Left lung (tissue), 10 donors: ENCODE measurements around the gene FGGY. TPM values are rescaled to one million over a fixed set of nuclear protein-coding genes. Genes with fewer than 3 reads are reported as not detected.

ENCODE experiments used
- ATAC-seq: fragments of 200-7000 bp; cut with Tn5 transposase; one replicate; pipeline ENCODE4 v1.9.1; 2020; ENCODE audit warnings: moderate library complexity
- DNase-seq, 4 donors: peaks; one replicate each; pipeline ENCODE4 v3.0.0-alpha.2; 2013 to 2020
- H3K27ac ChIP-seq, 2 donors: fragments of 200-600 bp; sonication (generic) in 1 of 2; one replicate each; pipeline versions ENCODE4 v1.5.0 to v1.8.0; 2020 to 2021
- H3K27me3 ChIP-seq, 2 donors: fragments of 200-600 bp; sonication (generic) in 1 of 2; one replicate each; pipeline versions ENCODE4 v1.5.0 to v1.8.0; 2020 to 2021
- H3K36me3 ChIP-seq, 2 donors: fragments of 200-600 bp; sonication (generic) in 1 of 2; one replicate each; pipeline versions ENCODE4 v1.5.0 to v1.8.0; 2020 to 2021
- H3K4me1 ChIP-seq, 2 donors: fragments of 200-600 bp; one replicate each; pipeline ENCODE4 v1.8.0; 2021
- H3K4me3 ChIP-seq, 2 donors: fragments of 200-600 bp; sonication (generic) in 1 of 2; one replicate each; pipeline versions ENCODE4 v1.5.0 to v1.8.0; 2020 to 2021; ENCODE audit warnings: mild to moderate bottlenecking in 1 of 2
- H3K9me3 ChIP-seq, 2 donors: fragments of 200-600 bp; sonication (generic) in 1 of 2; one replicate each; pipeline versions ENCODE4 v1.5.0 to v1.8.0; 2020 to 2021
- intact Hi-C, 2 donors: fragments of 100-400 bp; cut with DNase I; formaldehyde crosslinking; loops; one replicate each; pipeline versions ENCODE4 v1.11.2 to v1.14.2; 2022
- polyA plus RNA-seq, 6 donors: library from polyadenylated mRNA; unstranded; fragments of 120-200 nt; gene quantifications; one replicate each; pipeline ENCODE4 v1.2.1, GENCODE V29; 2013; ENCODE audit not compliant: insufficient read length in 6 of 6
- total RNA-seq, 2 donors: library from RNA; stranded (reverse); fragmentation: NEBNext Ultra II Directional; extraction: Animal tissue kit (Norgen Biotek cat#: 25700); gene quantifications; one replicate each; pipeline ENCODE4 v1.2.1, GENCODE V29; 2021
- TF ChIP-seq, protein P1 (sequence below), 2 donors: fragments of 200-600 bp; sonication (generic) in 1 of 2; IDR thresholded peaks; one replicate each; pipeline versions ENCODE4 v1.5.0 to v1.8.0; 2021; ENCODE audit warnings: antibody characterized with exemption in 2 of 2
- donor health status: DM: no; HTN: yes; CAD: no.
- donor health status: DM: no; HTN: no; CAD: no.

FGGY gene
- total and polyA plus RNA-seq, 8 donors, result 13.5 to 22.7 (median 18.4) TPM

DNA sequence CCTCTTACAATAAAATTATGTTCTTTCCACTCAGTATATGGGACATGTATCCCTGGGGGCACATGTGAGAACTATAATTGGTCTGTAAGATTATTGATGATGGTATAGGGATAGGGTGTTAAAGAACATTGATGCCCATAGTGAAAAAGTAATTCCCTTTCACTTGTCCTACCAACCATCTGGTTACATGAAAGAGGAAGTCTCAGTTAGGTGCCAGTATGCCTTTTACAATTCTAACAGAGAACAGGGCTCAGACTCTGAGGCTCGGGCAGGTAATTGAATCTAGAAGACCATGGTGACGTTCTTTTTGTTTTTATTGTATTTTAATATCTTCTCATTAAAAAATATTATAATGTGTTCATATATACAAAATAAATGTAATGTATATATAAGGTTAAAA lies 113.6 kb downstream of the FGGY start:
- no peak overlapping the region for H3K27ac ChIP-seq
- peaks cover 0 to 21% of the 10 kb centered on the region in 2 donors for H3K4me1 ChIP-seq
- H3K9me3 ChIP-seq, result peaks cover 0 to 5% of the 10 kb centered on the region in 2 donors
- no peaks in the 10 kb centered on the region for H3K27me3 ChIP-seq
- no peak for DNase-seq
- H3K36me3 ChIP-seq, result no peaks in the 10 kb centered on the region
- intact Hi-C loops, result no loop called here
- TF ChIP-seq, protein P1, sequence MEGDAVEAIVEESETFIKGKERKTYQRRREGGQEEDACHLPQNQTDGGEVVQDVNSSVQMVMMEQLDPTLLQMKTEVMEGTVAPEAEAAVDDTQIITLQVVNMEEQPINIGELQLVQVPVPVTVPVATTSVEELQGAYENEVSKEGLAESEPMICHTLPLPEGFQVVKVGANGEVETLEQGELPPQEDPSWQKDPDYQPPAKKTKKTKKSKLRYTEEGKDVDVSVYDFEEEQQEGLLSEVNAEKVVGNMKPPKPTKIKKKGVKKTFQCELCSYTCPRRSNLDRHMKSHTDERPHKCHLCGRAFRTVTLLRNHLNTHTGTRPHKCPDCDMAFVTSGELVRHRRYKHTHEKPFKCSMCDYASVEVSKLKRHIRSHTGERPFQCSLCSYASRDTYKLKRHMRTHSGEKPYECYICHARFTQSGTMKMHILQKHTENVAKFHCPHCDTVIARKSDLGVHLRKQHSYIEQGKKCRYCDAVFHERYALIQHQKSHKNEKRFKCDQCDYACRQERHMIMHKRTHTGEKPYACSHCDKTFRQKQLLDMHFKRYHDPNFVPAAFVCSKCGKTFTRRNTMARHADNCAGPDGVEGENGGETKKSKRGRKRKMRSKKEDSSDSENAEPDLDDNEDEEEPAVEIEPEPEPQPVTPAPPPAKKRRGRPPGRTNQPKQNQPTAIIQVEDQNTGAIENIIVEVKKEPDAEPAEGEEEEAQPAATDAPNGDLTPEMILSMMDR (IDR thresholded peaks at IDR 0.05), result no peak
- H3K4me3 ChIP-seq, result no peak overlapping the region
- no peak for ATAC-seq

DNA sequence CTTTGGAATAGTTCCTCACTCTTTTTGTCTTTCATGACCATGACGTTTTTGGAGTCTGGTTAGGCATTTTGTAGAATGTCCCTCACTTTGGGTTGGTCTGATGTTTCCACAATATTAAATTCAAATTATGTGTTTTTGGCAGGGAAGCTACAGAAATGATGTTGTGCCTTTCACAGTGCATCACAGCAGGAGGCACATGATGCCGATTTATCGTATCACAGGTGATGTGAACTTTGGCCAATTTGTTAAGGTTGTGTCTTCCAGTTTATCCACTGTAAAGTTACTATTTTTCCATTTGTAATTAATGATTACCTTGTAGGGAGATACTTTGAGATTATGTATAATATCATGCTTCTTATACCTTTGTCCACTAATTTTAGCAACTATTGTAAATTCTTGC lies 114.3 kb downstream of the FGGY start:
- ATAC-seq (no peak), DNase-seq (no peak)
- Histone ChIP-seq H3K27me3 (no peaks in the 10 kb centered on the region), H3K36me3 (no peaks in the 10 kb centered on the region), H3K4me1 (peaks cover 0 to 21% of the 10 kb centered on the region in 2 donors), H3K9me3 (peaks cover 0 to 3% of the 10 kb centered on the region in 2 donors), H3K4me3 (no peak overlapping the region), H3K27ac (no peak overlapping the region)
- TF ChIP-seq, protein P1 (IDR thresholded peaks at IDR 0.05), result no peak
- intact Hi-C loops, result no loop called here

DNA sequence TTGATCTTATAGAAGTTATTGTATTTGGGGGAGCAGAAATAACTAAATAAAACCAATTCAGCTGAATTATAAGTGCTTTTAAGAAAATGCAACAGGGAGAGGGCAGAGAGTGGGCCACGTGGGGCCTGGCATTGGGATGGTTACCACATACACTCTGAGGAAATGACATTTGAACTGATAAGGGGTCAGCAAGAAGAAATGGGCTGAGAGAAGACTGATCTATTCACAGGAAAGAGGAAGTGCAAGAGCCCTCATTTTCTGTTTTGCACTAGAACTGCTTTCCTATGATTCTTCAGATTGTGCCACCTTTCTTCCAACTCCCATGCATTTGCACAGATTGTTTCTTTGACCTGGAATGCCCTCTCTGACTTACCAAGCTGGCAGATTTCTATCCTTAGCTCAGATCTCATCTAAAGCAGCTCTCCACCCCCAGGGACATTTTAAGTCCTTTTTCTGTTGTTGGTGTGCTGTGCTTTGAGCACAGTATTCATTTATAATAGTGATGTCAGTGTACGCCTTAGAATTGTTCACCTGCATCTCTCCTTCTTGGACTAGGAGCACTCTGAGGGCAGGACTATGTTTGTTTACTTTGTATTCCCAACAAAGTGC lies 115.9 kb downstream of the FGGY start:
- ATAC-seq, result no peak
- H3K4me3 ChIP-seq, result no peak overlapping the region
- intact Hi-C loops, result no loop called here
- TF ChIP-seq, protein P1 (IDR thresholded peaks at IDR 0.05), result no peak
- no peaks in the 10 kb centered on the region for H3K36me3 ChIP-seq
- no peaks in the 10 kb centered on the region for H3K9me3 ChIP-seq
- no peak for DNase-seq
- H3K4me1 ChIP-seq, result peaks cover 0 to 21% of the 10 kb centered on the region in 2 donors
- no peaks in the 10 kb centered on the region for H3K27me3 ChIP-seq
- no peak overlapping the region for H3K27ac ChIP-seq

DNA sequence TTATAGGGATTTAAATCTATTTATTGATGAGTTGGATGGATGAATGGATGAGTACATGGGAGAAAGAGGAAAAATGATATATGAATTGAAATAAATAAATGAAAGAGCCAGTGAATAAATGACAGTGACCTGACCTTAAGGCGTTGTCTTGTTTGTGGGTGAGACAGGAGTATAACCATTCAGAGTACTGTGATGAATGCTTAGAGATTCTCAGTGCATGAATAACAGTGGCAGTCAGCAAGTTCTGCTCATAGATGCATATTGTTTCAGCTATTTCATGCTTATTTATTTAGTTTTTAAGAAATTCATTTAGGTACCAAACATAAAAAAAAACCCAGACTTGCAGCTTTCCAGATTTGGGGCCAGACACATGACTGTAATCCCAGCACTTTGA lies 116.4 kb downstream of the FGGY start:
- Histone ChIP-seq H3K4me3 (no peak overlapping the region), H3K9me3 (no peaks in the 10 kb centered on the region), H3K27ac (no peak overlapping the region), H3K36me3 (no peaks in the 10 kb centered on the region), H3K27me3 (no peaks in the 10 kb centered on the region), H3K4me1 (peaks cover 0 to 21% of the 10 kb centered on the region in 2 donors)
- ATAC-seq, result no peak
- TF ChIP-seq, protein P1 (IDR thresholded peaks at IDR 0.05), result no peak
- intact Hi-C loops, result no loop called here
- no peak for DNase-seq

DNA sequence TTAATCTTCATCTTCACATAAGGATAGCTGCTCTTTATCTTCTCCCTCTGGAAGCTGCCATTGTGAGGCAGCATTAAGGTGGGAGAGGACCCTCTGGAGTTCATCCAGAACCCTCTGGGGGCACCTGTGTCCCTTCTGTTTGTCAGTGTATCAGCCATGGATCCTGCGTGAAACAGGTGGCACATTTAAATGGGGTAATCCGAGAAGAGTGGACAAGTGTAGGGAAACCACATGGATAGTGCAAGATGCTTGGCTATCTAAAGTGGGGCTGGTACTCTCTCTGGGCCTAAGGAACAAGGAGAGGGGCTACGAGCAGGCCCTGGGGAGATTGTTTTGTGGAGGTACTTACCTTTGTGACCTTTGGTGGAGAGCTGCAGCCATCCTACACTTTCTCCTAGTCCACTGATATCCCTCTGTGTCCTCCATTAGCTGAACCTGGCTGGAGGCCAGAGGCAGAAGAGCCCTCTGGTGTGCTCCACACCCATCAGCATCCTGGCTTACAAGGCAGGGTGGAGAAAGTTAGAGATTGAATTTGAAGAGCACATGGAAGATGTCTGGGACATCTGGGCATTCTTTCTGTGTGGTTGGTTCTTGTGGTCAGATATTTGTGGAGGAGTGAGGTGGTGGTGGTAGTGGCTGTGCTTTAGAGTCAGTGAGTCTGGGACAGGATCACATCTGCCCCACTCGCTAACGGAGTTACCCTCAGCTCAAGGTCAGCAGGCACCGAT lies 117.7 kb downstream of the FGGY start:
- DNase-seq (no peak), ATAC-seq (no peak)
- no peaks in the 10 kb centered on the region for H3K36me3 ChIP-seq
- H3K9me3 ChIP-seq, result no peaks in the 10 kb centered on the region
- no peak overlapping the region for H3K27ac ChIP-seq
- H3K4me3 ChIP-seq, result no peak overlapping the region
- TF ChIP-seq, protein P1 (IDR thresholded peaks at IDR 0.05), result no peak
- peaks cover 0 to 9% of the 10 kb centered on the region in 2 donors for H3K4me1 ChIP-seq
- intact Hi-C loops, result no loop called here
- no peaks in the 10 kb centered on the region for H3K27me3 ChIP-seq
